T-helper 9 cell (primary cell): ENCODE results near the gene FHOD3.
"Not testable (repeated sequence)": the region's sequence is repeated elsewhere in the genome, so short reads cannot be mapped to it uniquely, and the experiment has no call there.

Experiments
- DNase-seq: peaks from one replicate; pipeline ENCODE4 v3.0.0-alpha.2; 2020

The FHOD3 gene

GRCh38 chr18:36813824-36814223 is 516.3 kb downstream of the FHOD3 start:
- DNase-seq = no peak

GRCh38 chr18:36814994-36815393 is 517.5 kb downstream of the FHOD3 start:
- no peak for DNase-seq

- not testable (repeated sequence) for DNase-seq
Measured at GRCh38 chr18:36816096-36816495, 518.6 kb downstream of the FHOD3 start.

GRCh38 chr18:36817039-36817438 is 519.5 kb downstream of the FHOD3 start:
- DNase-seq = no peak

- no peak for DNase-seq
Measured at GRCh38 chr18:36818652-36819051, 521.1 kb downstream of the FHOD3 start.

- DNase-seq = no peak
Measured at GRCh38 chr18:36819621-36820020, 522.1 kb downstream of the FHOD3 start.

- DNase-seq = no peak
Measured at GRCh38 chr18:36821681-36822080, 524.2 kb downstream of the FHOD3 start.

- DNase-seq = no peak
Measured at GRCh38 chr18:36825526-36825925, 528.0 kb downstream of the FHOD3 start.

GRCh38 chr18:36826556-36826955 is 529.0 kb downstream of the FHOD3 start:
- DNase-seq = no peak

GRCh38 chr18:36828157-36828629 is 530.7 kb downstream of the FHOD3 start:
- DNase-seq = peak; percentile 13

GRCh38 chr18:36828630-36829361 is 531.3 kb downstream of the FHOD3 start, which contains the start of the genes KIAA1328 and TPGS2:
TSS of gene KIAA1328 (plus strand) at chr18:36829127. CDS start at chr18:36829139, 12 bp downstream.
TSS of gene TPGS2 (minus strand) at chr18:36829002. CDS start at chr18:36828767, 235 bp downstream.
- peak; percentile 82 for DNase-seq
